Neural cell (in vitro differentiated cells): ENCODE data around the gene ZNF107. TPM values are rescaled to one million over a fixed set of nuclear protein-coding genes. Genes with fewer than 3 reads are reported as not detected.

Source experiments
- H2AFZ ChIP-seq: fragments of 200-600, 300-800 bp; sonication (generic), shearing (Covaris generic); 2 replicates; pipeline ENCODE4 v1.6.0; 2014; ENCODE audit warnings: low read depth, mild to moderate bottlenecking, antibody characterized with exemption, low read length, moderate library complexity
- H3F3A ChIP-seq: fragments of 200-600 bp; shearing (Covaris generic); 2 replicates; pipeline ENCODE4 v1.6.1; 2016; ENCODE audit warnings: mild to moderate bottlenecking, moderate library complexity, mixed read lengths, antibody characterized with exemption, low read length; ENCODE audit not compliant: insufficient read depth, poor library complexity, severe bottlenecking
- H3K27ac ChIP-seq: fragments of 200-600, 300-800 bp; sonication (generic), shearing (Covaris generic); 2 replicates; pipeline ENCODE4 v1.5.1; 2014; ENCODE audit warnings: mild to moderate bottlenecking, low read length, moderate library complexity
- H3K27me3 ChIP-seq: fragments of 300-800, 200-600 bp; sonication (generic), shearing (Covaris generic); 2 replicates; pipeline ENCODE4 v1.6.0; 2014; ENCODE audit warnings: mild to moderate bottlenecking, low read depth, low read length, moderate library complexity; ENCODE audit not compliant: insufficient read depth
- H3K36me3 ChIP-seq: fragments of 300-800, 200-600 bp; sonication (generic), shearing (Covaris generic); 2 replicates; pipeline ENCODE4 v1.5.1; 2014; ENCODE audit warnings: mild to moderate bottlenecking, antibody characterized with exemption, low read length, moderate library complexity; ENCODE audit not compliant: insufficient read depth
- H3K4me2 ChIP-seq: fragments of 300-800, 200-600 bp; sonication (generic), shearing (Covaris generic); 2 replicates; pipeline ENCODE4 v1.6.0; 2014; ENCODE audit warnings: mild to moderate bottlenecking, low read length
- H3K4me3 ChIP-seq: fragments of 300-800, 200-600 bp; sonication (generic), shearing (Covaris generic); 2 replicates; pipeline ENCODE4 v1.5.1; 2014; ENCODE audit warnings: mild to moderate bottlenecking, low read length, moderate library complexity
- H3K79me2 ChIP-seq: fragments of 200-600 bp; shearing (Covaris generic); replicated peaks from 2 replicates; pipeline ENCODE4 v1.6.0; 2014; ENCODE audit warnings: mild to moderate bottlenecking, low read length, moderate library complexity; ENCODE audit not compliant: insufficient read depth
- H3K9ac ChIP-seq: fragments of 300-800, 200-600 bp; sonication (generic), shearing (Covaris generic); 2 replicates; pipeline ENCODE4 v1.6.1; 2016; ENCODE audit warnings: mild to moderate bottlenecking, low read length, mixed read lengths
- H3K9me2 ChIP-seq: fragments of 200-600 bp; shearing (Covaris generic); 2 replicates; pipeline ENCODE4 v1.6.1; 2016; ENCODE audit warnings: mild to moderate bottlenecking, low read length, mixed read lengths; ENCODE audit not compliant: insufficient read depth
- H3K9me3 ChIP-seq: fragments of 200-600, 300-800 bp; sonication (generic), shearing (Covaris generic); 2 replicates; pipeline ENCODE4 v1.6.1; 2016; ENCODE audit warnings: mild to moderate bottlenecking, mixed run types, low read length, moderate library complexity, mixed read lengths
- H4K20me1 ChIP-seq: fragments of 200-600 bp; shearing (Covaris generic); 2 replicates; pipeline ENCODE4 v1.6.1; 2016; ENCODE audit warnings: mild to moderate bottlenecking, mixed run types; ENCODE audit not compliant: insufficient read depth
- EP300 ChIP-seq: fragments of 450-650 bp; conservative IDR thresholded peaks from 2 replicates; pipeline ENCODE4 v1.6.1; 2014; ENCODE audit warnings: antibody characterized with exemption, mild to moderate bottlenecking, moderate library complexity; ENCODE audit not compliant: poor library complexity, severe bottlenecking
- EZH2 ChIP-seq: fragments of 200-600, 300-800 bp; shearing (Covaris generic), sonication (generic); IDR thresholded peaks from 2 replicates; pipeline ENCODE4 v1.6.1; 2014; ENCODE audit warnings: antibody characterized with exemption, low read length, borderline replicate concordance, mild to moderate bottlenecking; ENCODE audit not compliant: insufficient read depth, poor library complexity, severe bottlenecking
- MXI1 ChIP-seq: fragments of 450-650 bp; conservative IDR thresholded peaks from 2 replicates; pipeline ENCODE4 v1.6.1; 2014; ENCODE audit warnings: antibody characterized with exemption, mild to moderate bottlenecking; ENCODE audit not compliant: poor library complexity, severe bottlenecking
- POLR2AphosphoS5 ChIP-seq: IDR thresholded peaks from 2 replicates; pipeline ENCODE4 v1.6.1; 2012
- RAD21 ChIP-seq: fragments of 450-650 bp; conservative IDR thresholded peaks from 2 replicates; pipeline ENCODE4 v1.6.1; 2014; ENCODE audit warnings: antibody characterized with exemption, mild to moderate bottlenecking, moderate library complexity
- SMC3 ChIP-seq: fragments of 450-650 bp; conservative IDR thresholded peaks from 2 replicates; pipeline ENCODE4 v1.6.1; 2014; ENCODE audit warnings: antibody characterized with exemption, mild to moderate bottlenecking, moderate library complexity; ENCODE audit not compliant: poor library complexity
- TAF1 ChIP-seq: IDR thresholded peaks from 2 replicates; pipeline ENCODE4 v1.6.1; 2012; ENCODE audit warnings: low read depth
- polyA plus RNA-seq: library from polyadenylated mRNA; depleted of rRNA; stranded (reverse); fragments of >200 nt; gene quantifications from 2 replicates; pipeline ENCODE4 v1.2.3, GENCODE V29; 2014
- TF ChIP-seq, protein P1 (sequence below): IDR thresholded peaks from 2 replicates; pipeline ENCODE4 v1.6.1; 2012; ENCODE audit warnings: borderline replicate concordance
- TF ChIP-seq, protein P2 (sequence below): fragments of 450-650 bp; IDR thresholded peaks from 2 replicates; pipeline ENCODE4 v1.5.1; 2014; ENCODE audit warnings: antibody characterized with exemption, mild to moderate bottlenecking, moderate library complexity; ENCODE audit not compliant: poor library complexity, severe bottlenecking

Gene ZNF107
- polyA plus RNA-seq, 1 donor from 2014 or later = 7.9 TPM

DNA sequence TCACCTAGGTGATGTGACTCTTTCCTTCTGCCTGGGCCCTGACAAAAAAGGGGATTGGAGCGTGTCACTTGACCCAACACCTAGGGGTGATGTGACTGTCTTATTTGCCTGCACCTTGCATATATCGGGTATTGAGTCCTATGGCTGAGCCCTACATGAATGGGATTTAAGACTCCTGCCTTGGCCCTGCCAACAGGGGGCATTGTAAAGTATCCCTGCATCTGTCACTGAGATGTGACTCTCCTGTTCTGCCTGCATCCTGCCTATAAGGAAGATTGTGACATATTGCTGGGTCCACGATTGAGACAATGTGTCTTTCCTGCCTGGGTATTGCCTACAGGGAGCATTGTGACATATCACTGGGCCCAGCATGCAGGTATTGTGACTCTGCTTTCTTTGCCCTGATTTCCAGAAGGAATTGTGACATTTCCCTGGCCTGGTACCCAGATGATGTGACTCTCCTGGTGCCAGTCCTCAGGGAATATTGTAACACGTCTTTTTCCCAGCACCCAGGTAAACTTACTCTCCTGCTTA is 14.2 kb upstream of the ZNF107 start:
- H4K20me1 ChIP-seq = no peaks in the 10 kb centered on the region
- H3K27ac ChIP-seq = no peak overlapping the region
- TF ChIP-seq, protein P1, sequence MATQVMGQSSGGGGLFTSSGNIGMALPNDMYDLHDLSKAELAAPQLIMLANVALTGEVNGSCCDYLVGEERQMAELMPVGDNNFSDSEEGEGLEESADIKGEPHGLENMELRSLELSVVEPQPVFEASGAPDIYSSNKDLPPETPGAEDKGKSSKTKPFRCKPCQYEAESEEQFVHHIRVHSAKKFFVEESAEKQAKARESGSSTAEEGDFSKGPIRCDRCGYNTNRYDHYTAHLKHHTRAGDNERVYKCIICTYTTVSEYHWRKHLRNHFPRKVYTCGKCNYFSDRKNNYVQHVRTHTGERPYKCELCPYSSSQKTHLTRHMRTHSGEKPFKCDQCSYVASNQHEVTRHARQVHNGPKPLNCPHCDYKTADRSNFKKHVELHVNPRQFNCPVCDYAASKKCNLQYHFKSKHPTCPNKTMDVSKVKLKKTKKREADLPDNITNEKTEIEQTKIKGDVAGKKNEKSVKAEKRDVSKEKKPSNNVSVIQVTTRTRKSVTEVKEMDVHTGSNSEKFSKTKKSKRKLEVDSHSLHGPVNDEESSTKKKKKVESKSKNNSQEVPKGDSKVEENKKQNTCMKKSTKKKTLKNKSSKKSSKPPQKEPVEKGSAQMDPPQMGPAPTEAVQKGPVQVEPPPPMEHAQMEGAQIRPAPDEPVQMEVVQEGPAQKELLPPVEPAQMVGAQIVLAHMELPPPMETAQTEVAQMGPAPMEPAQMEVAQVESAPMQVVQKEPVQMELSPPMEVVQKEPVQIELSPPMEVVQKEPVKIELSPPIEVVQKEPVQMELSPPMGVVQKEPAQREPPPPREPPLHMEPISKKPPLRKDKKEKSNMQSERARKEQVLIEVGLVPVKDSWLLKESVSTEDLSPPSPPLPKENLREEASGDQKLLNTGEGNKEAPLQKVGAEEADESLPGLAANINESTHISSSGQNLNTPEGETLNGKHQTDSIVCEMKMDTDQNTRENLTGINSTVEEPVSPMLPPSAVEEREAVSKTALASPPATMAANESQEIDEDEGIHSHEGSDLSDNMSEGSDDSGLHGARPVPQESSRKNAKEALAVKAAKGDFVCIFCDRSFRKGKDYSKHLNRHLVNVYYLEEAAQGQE = no peak
- no peak for TF ChIP-seq POLR2AphosphoS5
- TF ChIP-seq EP300 = no peak
- no peak for TF ChIP-seq TAF1
- TF ChIP-seq, protein P2, sequence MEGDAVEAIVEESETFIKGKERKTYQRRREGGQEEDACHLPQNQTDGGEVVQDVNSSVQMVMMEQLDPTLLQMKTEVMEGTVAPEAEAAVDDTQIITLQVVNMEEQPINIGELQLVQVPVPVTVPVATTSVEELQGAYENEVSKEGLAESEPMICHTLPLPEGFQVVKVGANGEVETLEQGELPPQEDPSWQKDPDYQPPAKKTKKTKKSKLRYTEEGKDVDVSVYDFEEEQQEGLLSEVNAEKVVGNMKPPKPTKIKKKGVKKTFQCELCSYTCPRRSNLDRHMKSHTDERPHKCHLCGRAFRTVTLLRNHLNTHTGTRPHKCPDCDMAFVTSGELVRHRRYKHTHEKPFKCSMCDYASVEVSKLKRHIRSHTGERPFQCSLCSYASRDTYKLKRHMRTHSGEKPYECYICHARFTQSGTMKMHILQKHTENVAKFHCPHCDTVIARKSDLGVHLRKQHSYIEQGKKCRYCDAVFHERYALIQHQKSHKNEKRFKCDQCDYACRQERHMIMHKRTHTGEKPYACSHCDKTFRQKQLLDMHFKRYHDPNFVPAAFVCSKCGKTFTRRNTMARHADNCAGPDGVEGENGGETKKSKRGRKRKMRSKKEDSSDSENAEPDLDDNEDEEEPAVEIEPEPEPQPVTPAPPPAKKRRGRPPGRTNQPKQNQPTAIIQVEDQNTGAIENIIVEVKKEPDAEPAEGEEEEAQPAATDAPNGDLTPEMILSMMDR = no peak
- TF ChIP-seq EZH2 = no peak
- no peak for TF ChIP-seq SMC3
- H3K9ac ChIP-seq = no peak overlapping the region
- no peak overlapping the region for H2AFZ ChIP-seq
- no peak overlapping the region for H3K4me2 ChIP-seq
- H3K9me2 ChIP-seq = no peaks in the 10 kb centered on the region
- no peaks in the 10 kb centered on the region for H3K79me2 ChIP-seq
- no peaks in the 10 kb centered on the region for H3F3A ChIP-seq
- no peak overlapping the region for H3K4me3 ChIP-seq
- no peaks in the 10 kb centered on the region for H3K9me3 ChIP-seq
- no peaks in the 10 kb centered on the region for H3K36me3 ChIP-seq
- H3K27me3 ChIP-seq = no peaks in the 10 kb centered on the region

DNA sequence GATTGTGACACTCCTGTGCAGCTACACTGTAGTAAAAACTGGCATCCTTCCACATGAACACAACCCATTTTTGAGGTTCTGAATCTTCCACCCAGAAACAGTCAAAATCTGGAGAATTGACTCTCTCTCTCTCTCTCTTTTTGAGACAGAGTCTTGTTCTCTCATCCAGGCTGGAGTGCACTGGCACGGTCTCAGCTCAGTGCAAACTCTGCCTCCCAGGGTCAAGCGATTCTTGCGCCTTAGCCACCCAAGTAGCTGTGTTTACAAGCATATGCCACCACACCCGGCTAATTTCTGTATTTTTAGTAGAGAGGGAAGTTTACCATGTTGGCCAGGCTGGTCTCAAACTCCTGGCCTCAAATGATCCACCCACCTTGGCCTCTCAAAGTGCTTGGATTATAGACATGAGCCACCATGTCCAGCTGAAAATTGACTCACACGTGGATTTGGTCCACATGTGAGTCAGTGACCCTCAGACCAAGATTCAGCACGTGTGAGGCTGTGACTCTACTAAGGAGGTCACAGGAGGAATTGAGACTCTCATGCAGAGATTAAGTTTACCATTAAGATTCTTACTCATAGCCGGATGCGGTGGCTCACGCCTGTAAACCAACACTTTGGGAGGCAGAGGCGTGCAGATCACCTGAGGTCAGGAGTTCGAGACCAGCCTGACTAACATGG is 12.1 kb upstream of the ZNF107 start:
- no peaks in the 10 kb centered on the region for H3K36me3 ChIP-seq
- no peak overlapping the region for H2AFZ ChIP-seq
- no peak overlapping the region for H3K4me2 ChIP-seq
- H3K9ac ChIP-seq = no peak overlapping the region
- H3K27ac ChIP-seq = no peak overlapping the region
- TF ChIP-seq SMC3 = no peak
- TF ChIP-seq, protein P1 = no peak
- TF ChIP-seq POLR2AphosphoS5 = no peak
- TF ChIP-seq TAF1 = no peak
- no peak for TF ChIP-seq MXI1
- no peak for TF ChIP-seq EZH2
- no peak for TF ChIP-seq RAD21
- no peaks in the 10 kb centered on the region for H3F3A ChIP-seq
- H3K79me2 ChIP-seq = no peaks in the 10 kb centered on the region
- H3K9me3 ChIP-seq = no peaks in the 10 kb centered on the region
- no peaks in the 10 kb centered on the region for H3K9me2 ChIP-seq
- no peaks in the 10 kb centered on the region for H3K27me3 ChIP-seq
- H4K20me1 ChIP-seq = no peaks in the 10 kb centered on the region
- H3K4me3 ChIP-seq = no peak overlapping the region
